Mucosa of stomach (tissue), 1 donor: ENCODE results near the gene TAS2R60.
"Not testable (repeated sequence)": the region's sequence is repeated elsewhere in the genome, so short reads cannot be mapped to it uniquely, and the experiment has no call there.

Source experiments
- H3K27me3 ChIP-seq: one replicate; pipeline ENCODE4 v1.7.0; 2013; ENCODE audit warnings: mild to moderate bottlenecking, low read length; ENCODE audit not compliant: control insufficient read depth, insufficient read depth
- H3K36me3 ChIP-seq: one replicate; pipeline ENCODE4 v1.7.0; 2013; ENCODE audit warnings: low read length; ENCODE audit not compliant: control insufficient read depth, insufficient read depth
- H3K4me1 ChIP-seq: one replicate; pipeline ENCODE4 v1.7.0; 2013; ENCODE audit warnings: mild to moderate bottlenecking, low read length; ENCODE audit not compliant: control insufficient read depth, insufficient read depth
- H3K4me3 ChIP-seq: one replicate; pipeline ENCODE4 v1.7.0; 2013; ENCODE audit warnings: low read length
- H3K9ac ChIP-seq: one replicate; pipeline ENCODE4 v1.7.0; 2013; ENCODE audit warnings: mild to moderate bottlenecking, low read length, moderate library complexity
- H3K9me3 ChIP-seq: one replicate; pipeline ENCODE4 v1.7.0; 2013; ENCODE audit warnings: mild to moderate bottlenecking, low read length, moderate library complexity; ENCODE audit not compliant: control insufficient read depth
- donor health status: Pancreatic carcinoma.

TAS2R60 gene

GRCh38 chr7:143467724-143468123 is 24.5 kb downstream of the TAS2R60 start:
- H3K27me3 ChIP-seq = no peaks in the 10 kb centered on the region
- H3K4me3 ChIP-seq = no peak overlapping the region
- H3K36me3 ChIP-seq = no peaks in the 10 kb centered on the region
- no peaks in the 10 kb centered on the region for H3K9me3 ChIP-seq
- H3K4me1 ChIP-seq = no peaks in the 10 kb centered on the region
- H3K9ac ChIP-seq = no peak overlapping the region

- H3K9me3 ChIP-seq, H3K4me1 ChIP-seq, H3K36me3 ChIP-seq, H3K27me3 ChIP-seq, H3K9ac ChIP-seq, H3K4me3 ChIP-seq: not testable (repeated sequence)
Observed at GRCh38 chr7:143472071-143472689, 28.9 kb downstream of the TAS2R60 start.

- Histone ChIP-seq H3K9me3 (no peaks in the 10 kb centered on the region), H3K4me3 (no peak within 1 kb of the TSS), H3K9ac (no peak within 1 kb of the TSS), H3K36me3 (no peaks in the 10 kb centered on the region), H3K4me1 (no peaks in the 10 kb centered on the region), H3K27me3 (no peaks in the 10 kb centered on the region)
Observed at GRCh38 chr7:143477501-143478150, 34.4 kb downstream of the TAS2R60 start, which contains the start of gene TAS2R41. TSS of gene TAS2R41 (plus strand) at chr7:143477873. CDS start at chr7:143477873, 0 bp downstream.

DNA sequence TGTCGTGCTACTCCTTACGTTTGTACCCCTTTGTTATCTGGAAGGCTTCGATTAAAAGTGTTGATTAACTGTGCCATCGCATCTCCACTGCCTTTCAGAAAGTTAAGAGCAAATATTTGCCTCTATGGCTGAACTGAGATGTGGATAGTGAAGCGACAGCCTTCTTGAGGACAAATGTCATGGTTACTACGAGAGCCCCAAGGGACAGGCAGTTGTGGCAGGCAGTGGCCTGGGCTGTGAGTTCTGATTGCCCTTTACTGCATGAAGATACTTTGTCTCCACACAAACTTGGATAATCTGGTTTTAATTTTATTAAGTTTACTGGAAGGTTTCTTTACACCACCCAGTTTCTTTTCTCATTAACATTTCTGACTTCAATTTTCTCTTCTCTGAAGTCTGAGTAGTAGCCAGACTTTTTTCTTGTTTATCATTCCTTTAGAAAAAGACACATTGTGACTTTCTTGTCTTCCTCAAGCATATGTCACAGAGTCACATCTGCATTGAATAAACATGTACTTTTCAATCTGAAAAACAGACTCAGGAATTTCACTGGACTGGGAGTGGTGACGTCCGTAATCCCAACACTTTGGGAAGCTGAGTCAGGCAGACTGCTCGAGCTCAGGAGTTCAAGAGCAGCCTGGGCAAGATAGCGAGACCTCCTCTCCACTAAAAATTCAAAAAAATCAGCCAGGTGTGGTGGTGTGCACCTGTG is 36.0 kb downstream of the TAS2R60 start:
- H3K4me3 ChIP-seq = no peak overlapping the region
- no peaks in the 10 kb centered on the region for H3K4me1 ChIP-seq
- H3K27me3 ChIP-seq = no peaks in the 10 kb centered on the region
- H3K36me3 ChIP-seq = no peaks in the 10 kb centered on the region
- no peak overlapping the region for H3K9ac ChIP-seq
- no peaks in the 10 kb centered on the region for H3K9me3 ChIP-seq

DNA sequence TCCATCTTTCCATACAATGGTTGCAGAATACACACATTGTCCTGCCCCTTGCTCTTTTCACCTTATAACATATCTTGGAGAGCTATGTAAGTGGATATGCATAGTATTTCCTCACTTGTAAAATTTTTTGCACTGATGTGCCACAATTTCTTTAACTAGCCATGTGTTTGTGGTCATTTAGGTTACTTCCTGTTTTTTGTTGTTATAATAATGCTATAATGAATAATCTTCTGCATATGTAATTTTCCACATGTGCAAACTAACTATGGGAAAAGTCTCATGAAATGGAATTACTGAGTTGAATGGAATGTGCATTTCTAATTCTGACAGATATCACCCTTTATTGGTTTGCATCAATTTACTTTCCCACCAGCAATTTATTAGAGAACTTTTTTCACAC is 37.2 kb downstream of the TAS2R60 start:
- no peaks in the 10 kb centered on the region for H3K4me1 ChIP-seq
- H3K27me3 ChIP-seq = no peaks in the 10 kb centered on the region
- no peak overlapping the region for H3K9ac ChIP-seq
- no peaks in the 10 kb centered on the region for H3K9me3 ChIP-seq
- no peak overlapping the region for H3K4me3 ChIP-seq
- no peaks in the 10 kb centered on the region for H3K36me3 ChIP-seq

- H3K36me3 ChIP-seq = no peaks in the 10 kb centered on the region
- no peak overlapping the region for H3K9ac ChIP-seq
- H3K4me1 ChIP-seq = no peaks in the 10 kb centered on the region
- H3K27me3 ChIP-seq = no peaks in the 10 kb centered on the region
- no peak overlapping the region for H3K4me3 ChIP-seq
- H3K9me3 ChIP-seq = no peaks in the 10 kb centered on the region
Observed at GRCh38 chr7:143484119-143484518, 40.9 kb downstream of the TAS2R60 start.

- Histone ChIP-seq H3K27me3 (no peaks in the 10 kb centered on the region), H3K4me3 (no peak overlapping the region), H3K9ac (no peak overlapping the region), H3K4me1 (no peaks in the 10 kb centered on the region), H3K36me3 (no peaks in the 10 kb centered on the region), H3K9me3 (no peaks in the 10 kb centered on the region)
Observed at GRCh38 chr7:143485094-143485493, 41.8 kb downstream of the TAS2R60 start.

DNA sequence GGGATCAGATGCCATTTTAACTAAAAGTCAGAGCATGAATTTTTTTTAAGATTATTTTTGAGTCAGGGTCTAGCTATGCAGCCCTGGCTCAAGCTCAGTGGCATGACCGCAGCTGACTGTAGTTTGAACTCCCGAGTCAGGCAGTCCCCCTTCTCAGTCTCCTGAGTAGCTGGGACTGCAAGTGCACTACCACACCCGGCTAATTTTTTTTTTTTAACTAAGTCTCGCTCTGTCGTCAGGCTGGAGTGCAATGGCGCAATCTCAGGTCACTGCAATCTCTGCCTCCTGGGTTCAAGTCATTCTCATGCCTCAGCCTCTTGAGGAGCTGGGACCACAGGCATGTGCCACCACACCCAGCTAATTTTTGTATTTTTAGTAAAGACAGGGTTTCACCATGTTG is 42.2 kb downstream of the TAS2R60 start:
- Histone ChIP-seq H3K36me3 (no peaks in the 10 kb centered on the region), H3K9ac (no peak overlapping the region), H3K9me3 (no peaks in the 10 kb centered on the region), H3K4me1 (no peaks in the 10 kb centered on the region), H3K4me3 (no peak overlapping the region), H3K27me3 (no peaks in the 10 kb centered on the region)

DNA sequence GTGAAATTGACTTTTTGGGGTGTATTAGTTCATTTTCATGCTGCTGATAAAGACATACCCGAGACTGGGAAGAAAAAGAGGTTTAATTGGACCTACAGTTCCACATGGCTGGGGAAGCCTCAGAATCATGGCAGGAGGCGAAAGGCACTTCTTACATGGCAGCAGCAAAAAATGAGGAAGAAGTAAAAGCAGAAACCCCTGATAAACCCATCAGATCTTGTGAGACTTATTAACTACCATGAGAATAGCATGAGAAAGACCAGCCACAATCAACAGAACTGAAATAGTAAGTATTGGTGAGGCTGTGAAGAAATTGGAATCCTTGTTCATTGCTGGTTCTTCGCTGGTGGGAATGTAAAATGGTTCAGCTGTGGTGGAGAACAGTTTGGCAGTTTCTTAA is 43.0 kb downstream of the TAS2R60 start:
- not testable (repeated sequence) for H3K4me3 ChIP-seq, H3K27me3 ChIP-seq, H3K9ac ChIP-seq

GRCh38 chr7:143487061-143487460 is 43.8 kb downstream of the TAS2R60 start:
- H3K4me1 ChIP-seq = no peaks in the 10 kb centered on the region

More for the DNA sequence above, 43.0 kb downstream of the TAS2R60 start:
- not testable (repeated sequence) for H3K4me1 ChIP-seq, H3K36me3 ChIP-seq, H3K9me3 ChIP-seq

GRCh38 chr7:143487566-143487965 is 44.3 kb downstream of the TAS2R60 start:
- Histone ChIP-seq H3K36me3 (no peaks in the 10 kb centered on the region), H3K27me3 (no peaks in the 10 kb centered on the region), H3K9ac (no peak overlapping the region), H3K4me1 (no peaks in the 10 kb centered on the region), H3K4me3 (no peak overlapping the region), H3K9me3 (no peaks in the 10 kb centered on the region)

More at GRCh38 chr7:143487061-143487460, 43.8 kb downstream of the TAS2R60 start:
- Histone ChIP-seq H3K36me3 (no peaks in the 10 kb centered on the region), H3K9ac (no peak overlapping the region), H3K27me3 (no peaks in the 10 kb centered on the region), H3K4me3 (no peak overlapping the region), H3K9me3 (no peaks in the 10 kb centered on the region)

GRCh38 chr7:143490717-143491306 is 47.6 kb downstream of the TAS2R60 start:
- Histone ChIP-seq H3K27me3 (no peaks in the 10 kb centered on the region), H3K9ac (no peak overlapping the region), H3K4me1 (no peaks in the 10 kb centered on the region)

More at GRCh38 chr7:143490717-143491306, 47.6 kb downstream of the TAS2R60 start:
- H3K9me3 ChIP-seq = no peaks in the 10 kb centered on the region
- no peaks in the 10 kb centered on the region for H3K36me3 ChIP-seq
- no peak overlapping the region for H3K4me3 ChIP-seq
